Liver (tissue), 9 donors: ENCODE measurements around the gene AJAP1. TPM values are rescaled to one million over a fixed set of nuclear protein-coding genes. Genes with fewer than 3 reads are reported as not detected.

Experiments
- DNase-seq: peaks from one replicate; pipeline ENCODE4 v3.0.0-alpha.2; 2017; ENCODE audit warnings: low spot score
- H3K27ac ChIP-seq, 2 donors: one replicate each; pipeline ENCODE4 v1.7.0; 2013; ENCODE audit warnings: inconsistent platforms in 2 of 2, low read length in 2 of 2, control low read depth in 1 of 2, low read depth in 1 of 2, mild to moderate bottlenecking in 1 of 2
- H3K27me3 ChIP-seq, 4 donors: one replicate each; pipeline versions ENCODE4 v1.6.1 to v1.7.0; 2013; ENCODE audit warnings: low read length in 3 of 4, inconsistent platforms in 1 of 4, mild to moderate bottlenecking in 1 of 4, moderate library complexity in 1 of 4; ENCODE audit not compliant: control insufficient read depth in 4 of 4, insufficient read depth in 4 of 4
- H3K36me3 ChIP-seq, 4 donors: one replicate each; pipeline versions ENCODE4 v1.6.1 to v1.7.0; 2013; ENCODE audit warnings: low read length in 3 of 4, mild to moderate bottlenecking in 3 of 4, low read depth in 1 of 4, moderate library complexity in 1 of 4; ENCODE audit not compliant: control insufficient read depth in 4 of 4, insufficient read depth in 3 of 4
- H3K4me1 ChIP-seq, 4 donors: one replicate each; pipeline versions ENCODE4 v1.6.1 to v1.7.0; 2013; ENCODE audit warnings: low read length in 3 of 4, mild to moderate bottlenecking in 3 of 4, moderate library complexity in 1 of 4; ENCODE audit not compliant: control insufficient read depth in 4 of 4, insufficient read depth in 4 of 4
- H3K4me3 ChIP-seq, 3 donors: one replicate each; pipeline versions ENCODE4 v1.6.1 to v1.7.0; 2013; ENCODE audit warnings: low read length in 3 of 3, control low read depth in 1 of 3, low read depth in 1 of 3, mild to moderate bottlenecking in 1 of 3
- H3K9ac ChIP-seq, 2 donors: one replicate each; pipeline ENCODE4 v1.7.0; 2013; ENCODE audit warnings: low read length in 2 of 2, mild to moderate bottlenecking in 2 of 2, moderate library complexity in 2 of 2, control low read depth in 1 of 2, low read depth in 1 of 2
- H3K9me3 ChIP-seq, 4 donors: one replicate each; pipeline versions ENCODE4 v1.6.1 to v1.7.0; 2013; ENCODE audit warnings: low read length in 3 of 4; ENCODE audit not compliant: control insufficient read depth in 4 of 4
- EGR1 ChIP-seq, 2 donors: IDR thresholded peaks; 2 replicates each; pipeline ENCODE4 v1.6.1; 2016 to 2018; ENCODE audit warnings: antibody characterized with exemption in 2 of 2, low read depth in 2 of 2
- FOXA1 ChIP-seq: IDR thresholded peaks from 2 replicates; pipeline ENCODE4 v1.6.1; 2016; ENCODE audit warnings: antibody characterized with exemption
- FOXA2 ChIP-seq: IDR thresholded peaks from 2 replicates; pipeline ENCODE4 v1.6.1; 2016; ENCODE audit warnings: antibody characterized with exemption
- GABPA ChIP-seq, 2 donors: IDR thresholded peaks in 1 of 2; conservative IDR thresholded peaks in 1 of 2; 2 replicates each; pipeline ENCODE4 v1.6.1; 2016; ENCODE audit warnings: antibody characterized with exemption in 2 of 2, mild to moderate bottlenecking in 1 of 2, moderate library complexity in 1 of 2
- HNF4A ChIP-seq, 2 donors: conservative IDR thresholded peaks; 2 replicates each; pipeline ENCODE4 v1.6.1; 2016; ENCODE audit warnings: antibody characterized with exemption in 2 of 2, mild to moderate bottlenecking in 2 of 2
- HNF4G ChIP-seq: IDR thresholded peaks from 2 replicates; pipeline ENCODE4 v1.6.1; 2016; ENCODE audit warnings: antibody characterized with exemption
- JUND ChIP-seq, 2 donors: IDR thresholded peaks; 2 replicates each; pipeline ENCODE4 v1.6.1; 2016; ENCODE audit warnings: antibody characterized with exemption in 2 of 2
- NR2F2 ChIP-seq: IDR thresholded peaks from 2 replicates; pipeline ENCODE4 v1.6.1; 2016; ENCODE audit warnings: antibody characterized with exemption
- RAD21 ChIP-seq, 2 donors: IDR thresholded peaks; 2 replicates each; pipeline ENCODE4 v1.6.1; 2016; ENCODE audit warnings: antibody characterized with exemption in 2 of 2, mild to moderate bottlenecking in 2 of 2
- RXRA ChIP-seq, 2 donors: IDR thresholded peaks; 2 replicates each; pipeline ENCODE4 v1.6.1; 2017 to 2018; ENCODE audit warnings: antibody characterized with exemption in 2 of 2, mild to moderate bottlenecking in 1 of 2
- SP1 ChIP-seq: IDR thresholded peaks from 2 replicates; pipeline ENCODE4 v1.6.1; 2018; ENCODE audit warnings: antibody characterized with exemption, mild to moderate bottlenecking
- TAF1 ChIP-seq: conservative IDR thresholded peaks from 2 replicates; pipeline ENCODE4 v1.6.1; 2016; ENCODE audit warnings: antibody characterized with exemption, mild to moderate bottlenecking
- YY1 ChIP-seq: IDR thresholded peaks from 2 replicates; pipeline ENCODE4 v1.6.1; 2016; ENCODE audit warnings: antibody characterized with exemption, mild to moderate bottlenecking
- WGBS: extraction: QIAGEN DNeasy Blood & Tissue Kit; methylation state at CpG from one replicate; pipeline ENCODE4 v1.1.7; 2013; 5-methylcytosine and 5-hydroxymethylcytosine counted together
- polyA plus RNA-seq, 2 donors: library from polyadenylated mRNA; stranded (reverse) in 1 of 2; unstranded in 1 of 2; fragments of 200-250 nt in 1 of 2; fragments of >200 nt in 1 of 2; fragmentation: Nextera tagmentation in 1 of 2; extraction: Ambion mirVana in 1 of 2; gene quantifications; one replicate each; pipeline versions ENCODE4 v1.2.1 to v1.2.3, GENCODE V29; 2013 to 2015
- total RNA-seq, 2 donors: library from RNA; depleted of rRNA; stranded (reverse); fragments of >200 nt; gene quantifications; one replicate each; pipeline ENCODE4 v1.2.3, GENCODE V29; 2014
- TF ChIP-seq, protein P1 (sequence below): IDR thresholded peaks from 2 replicates; pipeline ENCODE4 v1.6.1; 2016; ENCODE audit warnings: antibody characterized with exemption
- TF ChIP-seq, protein P2 (sequence below): fragments of 150-350 bp; IDR thresholded peaks from 2 replicates; pipeline ENCODE4 v1.5.1; 2017; ENCODE audit warnings: improper control_type of control experiment, low read depth, low read length; ENCODE audit not compliant: missing input control
- TF ChIP-seq, protein P3 (sequence below): IDR thresholded peaks from 2 replicates; pipeline ENCODE4 v1.6.1; 2016; ENCODE audit warnings: antibody characterized with exemption
- donor health status: healthy.
- donor health status: healthy.
- donor health status: healthy.
- donor health status: healthy.
- donor health status: healthy.

The AJAP1 gene
- total and polyA plus RNA-seq, 4 donors, result under 0.01 to 0.21 (median 0.08) TPM; not detected in 1

DNA sequence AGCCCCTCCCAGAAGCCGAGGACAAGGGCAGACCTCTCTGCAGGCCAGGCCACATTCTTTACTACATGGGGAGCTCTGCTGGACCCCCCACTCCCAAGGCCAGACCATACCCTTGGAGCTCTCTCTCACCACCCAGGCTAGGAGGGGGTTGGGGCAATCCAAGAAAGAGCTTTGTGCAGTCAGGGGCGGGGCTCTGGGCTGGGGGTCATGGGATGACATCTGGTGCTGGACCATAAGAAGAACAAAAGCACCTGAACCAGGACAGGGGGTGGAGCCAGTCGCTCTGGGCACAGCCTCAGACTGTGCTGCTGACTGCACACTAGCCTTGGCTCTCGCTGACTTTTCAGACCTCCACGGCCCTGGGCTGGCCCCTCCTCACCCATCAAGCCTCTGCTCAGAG is 23.1 kb upstream of the AJAP1 start:
- no peak overlapping the region for H3K27ac ChIP-seq
- H3K36me3 ChIP-seq, result no peaks in the 10 kb centered on the region
- no peak overlapping the region for H3K9ac ChIP-seq
- H3K4me3 ChIP-seq, result no peak overlapping the region
- no peaks in the 10 kb centered on the region for H3K9me3 ChIP-seq
- H3K27me3 ChIP-seq, result peaks cover 0 to 7% (median 0%) of the 10 kb centered on the region in 4 donors
- 70% methylated on average over 5 of the region's 5 CpGs for WGBS
- H3K4me1 ChIP-seq, result no peaks in the 10 kb centered on the region
- DNase-seq, result no peak
- TF ChIP-seq RXRA (IDR thresholded peaks at IDR 0.05) (no peak), HNF4A (conservative IDR thresholded peaks at IDR 0.05) (no peak), FOXA2 (no peak), RAD21 (IDR thresholded peaks at IDR 0.05) (no peak), GABPA (IDR thresholded peaks at IDR 0.05 in 1 of 2, conservative IDR thresholded peaks at IDR 0.05 in 1 of 2) (no peak), NR2F2 (no peak), JUND (IDR thresholded peaks at IDR 0.05) (no peak), EGR1 (IDR thresholded peaks at IDR 0.05; ENCODE audit: low read depth in 2 of 2) (no peak), TAF1 (no peak), HNF4G (no peak), YY1 (no peak)
- TF ChIP-seq, protein P1, sequence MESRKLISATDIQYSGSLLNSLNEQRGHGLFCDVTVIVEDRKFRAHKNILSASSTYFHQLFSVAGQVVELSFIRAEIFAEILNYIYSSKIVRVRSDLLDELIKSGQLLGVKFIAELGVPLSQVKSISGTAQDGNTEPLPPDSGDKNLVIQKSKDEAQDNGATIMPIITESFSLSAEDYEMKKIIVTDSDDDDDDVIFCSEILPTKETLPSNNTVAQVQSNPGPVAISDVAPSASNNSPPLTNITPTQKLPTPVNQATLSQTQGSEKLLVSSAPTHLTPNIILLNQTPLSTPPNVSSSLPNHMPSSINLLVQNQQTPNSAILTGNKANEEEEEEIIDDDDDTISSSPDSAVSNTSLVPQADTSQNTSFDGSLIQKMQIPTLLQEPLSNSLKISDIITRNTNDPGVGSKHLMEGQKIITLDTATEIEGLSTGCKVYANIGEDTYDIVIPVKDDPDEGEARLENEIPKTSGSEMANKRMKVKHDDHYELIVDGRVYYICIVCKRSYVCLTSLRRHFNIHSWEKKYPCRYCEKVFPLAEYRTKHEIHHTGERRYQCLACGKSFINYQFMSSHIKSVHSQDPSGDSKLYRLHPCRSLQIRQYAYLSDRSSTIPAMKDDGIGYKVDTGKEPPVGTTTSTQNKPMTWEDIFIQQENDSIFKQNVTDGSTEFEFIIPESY, result no peak
- TF ChIP-seq, protein P2, sequence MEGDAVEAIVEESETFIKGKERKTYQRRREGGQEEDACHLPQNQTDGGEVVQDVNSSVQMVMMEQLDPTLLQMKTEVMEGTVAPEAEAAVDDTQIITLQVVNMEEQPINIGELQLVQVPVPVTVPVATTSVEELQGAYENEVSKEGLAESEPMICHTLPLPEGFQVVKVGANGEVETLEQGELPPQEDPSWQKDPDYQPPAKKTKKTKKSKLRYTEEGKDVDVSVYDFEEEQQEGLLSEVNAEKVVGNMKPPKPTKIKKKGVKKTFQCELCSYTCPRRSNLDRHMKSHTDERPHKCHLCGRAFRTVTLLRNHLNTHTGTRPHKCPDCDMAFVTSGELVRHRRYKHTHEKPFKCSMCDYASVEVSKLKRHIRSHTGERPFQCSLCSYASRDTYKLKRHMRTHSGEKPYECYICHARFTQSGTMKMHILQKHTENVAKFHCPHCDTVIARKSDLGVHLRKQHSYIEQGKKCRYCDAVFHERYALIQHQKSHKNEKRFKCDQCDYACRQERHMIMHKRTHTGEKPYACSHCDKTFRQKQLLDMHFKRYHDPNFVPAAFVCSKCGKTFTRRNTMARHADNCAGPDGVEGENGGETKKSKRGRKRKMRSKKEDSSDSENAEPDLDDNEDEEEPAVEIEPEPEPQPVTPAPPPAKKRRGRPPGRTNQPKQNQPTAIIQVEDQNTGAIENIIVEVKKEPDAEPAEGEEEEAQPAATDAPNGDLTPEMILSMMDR, result no peak
- TF ChIP-seq, protein P3, sequence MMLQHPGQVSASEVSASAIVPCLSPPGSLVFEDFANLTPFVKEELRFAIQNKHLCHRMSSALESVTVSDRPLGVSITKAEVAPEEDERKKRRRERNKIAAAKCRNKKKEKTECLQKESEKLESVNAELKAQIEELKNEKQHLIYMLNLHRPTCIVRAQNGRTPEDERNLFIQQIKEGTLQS, result no peak

DNA sequence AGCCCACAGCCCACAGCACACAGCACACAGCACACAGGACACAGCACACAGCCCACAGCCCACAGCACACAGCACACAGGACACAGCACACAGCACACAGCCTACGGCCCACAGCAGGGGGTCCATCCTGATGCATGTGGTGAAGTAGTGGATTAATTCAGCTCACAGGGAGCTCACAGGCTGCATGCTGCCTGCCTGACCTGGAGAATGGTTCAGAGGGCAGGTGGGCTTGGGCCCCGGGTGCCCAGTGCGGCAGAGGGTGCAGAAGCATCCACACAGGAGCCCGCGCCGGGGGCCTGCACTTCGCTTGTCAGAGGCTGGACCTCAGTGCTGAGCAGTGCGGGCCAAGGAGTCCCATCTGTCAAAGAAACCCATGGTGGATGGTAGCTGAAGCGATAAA is 21.1 kb upstream of the AJAP1 start:
- Histone ChIP-seq H3K4me1 (no peaks in the 10 kb centered on the region), H3K36me3 (no peaks in the 10 kb centered on the region), H3K9me3 (no peaks in the 10 kb centered on the region), H3K4me3 (no peak overlapping the region), H3K27ac (no peak overlapping the region), H3K27me3 (peaks cover 0 to 7% (median 0%) of the 10 kb centered on the region in 4 donors), H3K9ac (no peak overlapping the region)
- TF ChIP-seq JUND (IDR thresholded peaks at IDR 0.05), result no peak
- no peak for TF ChIP-seq HNF4A (conservative IDR thresholded peaks at IDR 0.05)
- TF ChIP-seq FOXA1, result no peak
- TF ChIP-seq EGR1 (IDR thresholded peaks at IDR 0.05; ENCODE audit: low read depth in 2 of 2), result no peak
- DNase-seq, result no peak
- WGBS, result 84% methylated on average over 9 of the region's 9 CpGs

DNA sequence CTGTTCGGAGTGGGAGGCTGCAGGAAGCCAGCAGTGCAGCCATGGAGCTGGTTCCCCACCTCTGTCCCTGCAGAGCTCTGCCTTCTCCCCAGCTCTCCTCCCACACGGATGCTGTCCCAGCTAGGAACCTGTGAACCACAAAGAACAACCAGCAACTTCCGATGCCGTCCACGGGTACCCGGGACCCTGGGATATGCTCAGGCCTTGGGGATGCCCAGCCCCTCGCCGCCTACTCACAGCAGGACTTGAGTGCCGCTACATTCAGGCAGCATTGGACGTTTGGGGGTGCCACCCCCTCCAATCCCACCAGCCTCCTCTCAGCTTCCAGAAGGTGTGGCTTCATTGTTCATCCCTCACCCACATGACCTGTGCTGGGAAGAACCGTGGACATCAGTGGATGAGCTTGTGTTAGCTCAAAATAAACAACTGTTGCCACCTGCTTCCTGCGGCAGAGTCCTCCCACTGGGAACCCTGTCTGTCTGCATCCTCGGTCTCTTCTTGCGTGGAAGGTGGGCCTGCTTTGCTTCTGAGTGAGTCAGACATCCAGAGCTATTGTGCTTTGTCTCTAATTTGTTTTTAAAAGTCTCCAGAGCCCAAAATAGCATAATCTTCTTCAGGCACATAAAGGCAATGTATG is 20.1 kb upstream of the AJAP1 start:
- TF ChIP-seq, protein P1, result no peak
- TF ChIP-seq FOXA2 (no peak), GABPA (IDR thresholded peaks at IDR 0.05 in 1 of 2, conservative IDR thresholded peaks at IDR 0.05 in 1 of 2) (no peak), HNF4G (no peak), SP1 (no peak), EGR1 (IDR thresholded peaks at IDR 0.05; ENCODE audit: low read depth in 2 of 2) (no peak), FOXA1 (no peak)
- H3K36me3 ChIP-seq, result no peaks in the 10 kb centered on the region
- H3K4me3 ChIP-seq, result no peak overlapping the region
- no peak for DNase-seq
- no peaks in the 10 kb centered on the region for H3K9me3 ChIP-seq
- H3K27me3 ChIP-seq, result peaks cover 0 to 7% (median 0%) of the 10 kb centered on the region in 4 donors
- 73% methylated on average over 14 of the region's 14 CpGs for WGBS
- no peak overlapping the region for H3K9ac ChIP-seq
- no peak overlapping the region for H3K27ac ChIP-seq
- H3K4me1 ChIP-seq, result no peaks in the 10 kb centered on the region
